RWPE2 (cell line): ENCODE data around the gene MEG3.

Experiments
- ATAC-seq: fragments of 200-7000 bp; cut with Tn5 transposase; 3 replicates; pipeline ENCODE4 v1.9.1; 2021; ENCODE audit warnings: low read depth
- DNase-seq: peaks from one replicate; pipeline ENCODE4 v3.0.0-alpha.2; 2020; ENCODE audit warnings: low spot score
- H3K27ac ChIP-seq: fragments of 450-650 bp; 2 replicates; pipeline ENCODE4 v1.5.1; 2017; ENCODE audit warnings: mild to moderate bottlenecking; ENCODE audit not compliant: poor library complexity, severe bottlenecking
- H3K27me3 ChIP-seq: fragments of 250-450 bp; sonication (Bioruptor Pico); 2 replicates; pipeline ENCODE4 v1.5.1; 2021; ENCODE audit warnings: mild to moderate bottlenecking, moderate library complexity; ENCODE audit not compliant: insufficient read depth, poor library complexity, severe bottlenecking
- H3K36me3 ChIP-seq: fragments of 250-450 bp; sonication (Bioruptor Pico); 2 replicates; pipeline ENCODE4 v1.5.1; 2020; ENCODE audit warnings: low read depth, mild to moderate bottlenecking, moderate library complexity
- H3K4me1 ChIP-seq: fragments of 250-450 bp; sonication (Bioruptor Pico); 2 replicates; pipeline ENCODE4 v1.5.1; 2021; ENCODE audit warnings: mild to moderate bottlenecking, moderate library complexity; ENCODE audit not compliant: insufficient read depth, poor library complexity, severe bottlenecking
- H3K4me3 ChIP-seq: fragments of 250-450 bp; sonication (Bioruptor Pico); 2 replicates; pipeline ENCODE4 v1.5.1; 2021; ENCODE audit warnings: mild to moderate bottlenecking, moderate library complexity; ENCODE audit not compliant: severe bottlenecking
- H3K9me3 ChIP-seq: fragments of 250-450 bp; sonication (Bioruptor Pico); 2 replicates; pipeline ENCODE4 v1.5.1; 2021; ENCODE audit warnings: mild to moderate bottlenecking, moderate library complexity; ENCODE audit not compliant: severe bottlenecking
- CTCF ChIP-seq: fragments of 450-650 bp; IDR thresholded peaks from one replicate; pipeline ENCODE4 v1.5.1; 2017; ENCODE audit warnings: mild to moderate bottlenecking, moderate library complexity; ENCODE audit not compliant: poor library complexity, severe bottlenecking

The MEG3 gene

DNA sequence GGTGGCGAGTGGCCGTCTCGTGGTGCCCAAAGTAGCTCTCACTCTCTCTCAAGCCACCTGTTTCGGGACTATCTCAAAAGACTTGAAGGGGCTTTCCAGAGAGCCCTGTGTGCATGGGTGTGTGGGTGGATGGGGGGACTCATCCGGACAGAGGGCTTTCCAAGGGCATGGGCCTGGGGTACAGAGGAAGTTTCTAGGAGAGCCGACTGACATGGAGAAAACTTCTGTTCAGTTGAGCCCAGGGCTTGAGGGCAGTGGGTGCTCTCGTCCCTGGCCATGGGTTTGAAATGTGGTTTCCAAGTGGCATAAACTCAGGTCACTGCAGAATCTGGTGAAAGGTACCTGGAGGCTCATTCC is 47.4 kb upstream of the MEG3 start:
- DNase-seq (no peak), ATAC-seq (no peak)
- Histone ChIP-seq H3K4me1 (no peaks in the 10 kb centered on the region), H3K4me3 (no peak overlapping the region), H3K27me3 (no peaks in the 10 kb centered on the region), H3K36me3 (no peaks in the 10 kb centered on the region), H3K9me3 (no peaks in the 10 kb centered on the region), H3K27ac (no peak overlapping the region)
- no peak for TF ChIP-seq CTCF

DNA sequence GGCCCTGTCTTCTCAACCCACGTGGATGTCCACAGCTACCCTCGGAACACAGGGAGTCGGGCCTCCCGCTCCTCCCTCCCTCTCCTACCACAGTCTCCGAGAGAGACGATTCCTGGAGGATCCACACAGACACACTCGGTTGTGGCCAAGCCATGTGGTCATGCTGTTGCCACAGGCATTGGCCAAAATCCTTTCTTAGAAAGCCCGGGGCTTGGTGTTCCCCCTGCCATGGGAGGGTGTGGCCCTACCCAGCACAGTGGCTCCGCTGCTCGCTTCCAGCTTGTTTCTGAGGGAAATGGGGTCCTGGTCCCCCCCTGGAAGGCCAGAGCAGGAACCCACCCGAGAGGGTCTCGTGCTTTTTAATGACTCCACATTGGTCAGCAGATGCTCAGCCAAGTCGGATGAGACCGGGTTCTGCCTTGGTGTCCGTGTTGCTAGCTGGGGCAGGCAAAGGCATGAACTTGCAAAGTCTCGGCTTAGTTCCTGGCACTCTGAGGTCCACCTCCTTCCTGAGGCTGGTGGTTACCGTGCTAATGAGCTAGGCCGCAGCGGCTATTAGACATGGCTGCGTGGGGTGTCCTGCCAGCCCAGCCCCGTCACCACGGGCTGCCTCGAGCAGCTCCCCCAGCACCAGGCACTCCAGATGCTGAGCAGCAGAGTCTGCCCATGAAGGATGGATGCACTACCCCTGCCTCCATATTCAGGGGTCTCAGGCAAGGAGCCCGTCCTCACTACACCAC is 46.8 kb upstream of the MEG3 start:
- no peak for DNase-seq
- Histone ChIP-seq H3K27me3 (no peaks in the 10 kb centered on the region), H3K4me3 (no peak overlapping the region), H3K27ac (no peak overlapping the region), H3K9me3 (no peaks in the 10 kb centered on the region), H3K4me1 (no peaks in the 10 kb centered on the region), H3K36me3 (no peaks in the 10 kb centered on the region)
- no peak for TF ChIP-seq CTCF
- ATAC-seq: no peak

DNA sequence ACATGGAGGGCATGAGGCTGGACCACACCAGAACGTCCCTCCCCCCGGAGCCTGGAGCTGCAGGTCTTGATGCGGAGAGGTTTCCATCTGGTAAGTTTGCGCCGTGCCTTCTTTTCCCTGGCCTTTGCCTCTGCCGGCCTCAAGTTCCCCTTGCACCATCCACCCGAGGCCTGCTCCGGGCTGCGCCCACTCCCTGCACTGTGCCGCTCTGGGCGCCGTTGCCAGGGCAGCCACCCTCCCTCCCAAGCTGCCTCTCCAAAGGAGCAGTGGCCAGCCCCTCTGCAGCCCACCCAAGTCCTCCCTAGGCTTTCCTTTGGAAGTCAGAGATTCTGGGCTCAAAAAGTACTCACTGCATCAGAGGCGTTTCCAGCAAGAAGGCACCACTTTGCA is 46.2 kb upstream of the MEG3 start:
- no peak for TF ChIP-seq CTCF
- H3K27ac ChIP-seq: no peak overlapping the region
- H3K27me3 ChIP-seq: no peaks in the 10 kb centered on the region
- H3K9me3 ChIP-seq: no peaks in the 10 kb centered on the region
- no peak for ATAC-seq
- H3K4me1 ChIP-seq: no peaks in the 10 kb centered on the region
- no peaks in the 10 kb centered on the region for H3K36me3 ChIP-seq
- no peak overlapping the region for H3K4me3 ChIP-seq
- DNase-seq: peak; percentile 68

DNA sequence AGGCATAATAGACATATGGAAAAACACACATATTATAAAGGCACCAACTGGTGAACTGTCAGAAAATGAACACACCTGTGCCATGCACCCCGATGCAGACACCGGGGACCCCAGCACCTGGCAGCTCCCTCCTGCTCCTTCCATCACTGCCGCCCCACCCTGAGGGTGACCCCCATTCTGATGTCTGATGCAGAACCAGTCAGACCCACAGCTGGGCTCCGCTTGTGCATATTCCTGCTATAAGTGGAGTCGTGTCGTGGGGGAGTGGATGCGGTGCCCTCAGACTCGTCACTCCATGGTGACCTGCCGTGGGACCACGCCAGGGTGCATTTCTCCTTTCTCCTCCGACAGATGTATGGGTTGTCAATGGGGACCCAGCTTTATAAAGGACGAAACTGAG is 45.7 kb upstream of the MEG3 start:
- Histone ChIP-seq H3K27ac (no peak overlapping the region), H3K4me3 (no peak overlapping the region), H3K27me3 (no peaks in the 10 kb centered on the region), H3K9me3 (no peaks in the 10 kb centered on the region), H3K36me3 (no peaks in the 10 kb centered on the region), H3K4me1 (no peaks in the 10 kb centered on the region)
- ATAC-seq (no peak), DNase-seq (peak; percentile 66)
- TF ChIP-seq CTCF: no peak

- no peak for TF ChIP-seq CTCF
- ATAC-seq: no peak
- Histone ChIP-seq H3K27ac (no peak overlapping the region), H3K4me3 (no peak overlapping the region), H3K36me3 (no peaks in the 10 kb centered on the region), H3K27me3 (no peaks in the 10 kb centered on the region), H3K4me1 (no peaks in the 10 kb centered on the region), H3K9me3 (no peaks in the 10 kb centered on the region)
- peak; percentile 54 for DNase-seq
Observed at GRCh38 chr14:100780646-100781355, 45.1 kb upstream of the MEG3 start.
